Astrocyte of the cerebellum (primary cell): ENCODE measurements around the gene PTRH2.

ENCODE experiments used
- DNase-seq: peaks from one replicate; pipeline ENCODE4 v3.0.0-alpha.2; 2011; ENCODE audit warnings: low read depth
- H3K4me3 ChIP-seq: 2 replicates; pipeline ENCODE4 v1.5.1; 2011; ENCODE audit warnings: mild to moderate bottlenecking, low read depth, low read length, moderate library complexity
- CTCF ChIP-seq: IDR thresholded peaks from 2 replicates; pipeline ENCODE4 v1.5.1; 2012; ENCODE audit warnings: low read length, low read depth, moderate library complexity, mild to moderate bottlenecking; ENCODE audit errors: missing control alignments
- in situ Hi-C: cut with HindIII; loops from 2 replicates; pipeline ENCODE4 v1.10.0; 2017; ENCODE audit warnings: low sequenced_read_pairs

Gene PTRH2

GRCh38 chr17:59723607-59724006, 16.4 kb upstream of the PTRH2 start:
- DNase-seq, result no peak
- TF ChIP-seq CTCF, result no peak
- in situ Hi-C loops, result no loop called here
- no peak overlapping the region for H3K4me3 ChIP-seq

- no peak for DNase-seq
- H3K4me3 ChIP-seq, result no peak overlapping the region
- in situ Hi-C loops, result no loop called here
- TF ChIP-seq CTCF, result no peak
Measured at GRCh38 chr17:59723041-59723440, 15.8 kb upstream of the PTRH2 start.

GRCh38 chr17:59722623-59723022, 15.4 kb upstream of the PTRH2 start:
- DNase-seq, result no peak
- in situ Hi-C loops, result no loop called here
- no peak overlapping the region for H3K4me3 ChIP-seq
- no peak for TF ChIP-seq CTCF

GRCh38 chr17:59719526-59719925, 12.3 kb upstream of the PTRH2 start:
- in situ Hi-C loops, result no loop called here
- DNase-seq, result no peak
- H3K4me3 ChIP-seq, result no peak overlapping the region
- TF ChIP-seq CTCF, result no peak

GRCh38 chr17:59716427-59716826, 9.2 kb upstream of the PTRH2 start:
- no peak for DNase-seq
- H3K4me3 ChIP-seq, result no peak overlapping the region
- in situ Hi-C loops, result no loop called here
- no peak for TF ChIP-seq CTCF

GRCh38 chr17:59714255-59714654, 7.0 kb upstream of the PTRH2 start:
- TF ChIP-seq CTCF, result no peak
- no peak for DNase-seq
- in situ Hi-C loops, result no loop called here
- H3K4me3 ChIP-seq, result no peak overlapping the region

- in situ Hi-C loops, result no loop called here
- H3K4me3 ChIP-seq, result no peak overlapping the region
- DNase-seq, result no peak
- no peak for TF ChIP-seq CTCF
Measured at GRCh38 chr17:59712862-59713261, 5.6 kb upstream of the PTRH2 start.
